Aorta (tissue), 5 donors: ENCODE data around the gene C1QC. TPM values are rescaled to one million over a fixed set of nuclear protein-coding genes. Genes with fewer than 3 reads are reported as not detected.
A peak's percentile ranks its signal among the peaks of the same experiment; 100 is the strongest.

Experiments used
- ATAC-seq: fragments of 200-7000 bp; cut with Tn5 transposase; one replicate; pipeline ENCODE4 v1.9.1; 2022; ENCODE audit warnings: moderate library complexity; ENCODE audit not compliant: low FRiP score
- DNase-seq, 2 donors: peaks; one replicate each; pipeline ENCODE4 v3.0.0-alpha.2; 2020
- H3K27ac ChIP-seq, 2 donors: one replicate each; pipeline ENCODE4 v1.5.1; 2013; ENCODE audit warnings: low read length in 2 of 2, mild to moderate bottlenecking in 2 of 2, moderate library complexity in 2 of 2, control low read depth in 1 of 2, inconsistent platforms in 1 of 2, low read depth in 1 of 2
- H3K27me3 ChIP-seq, 2 donors: one replicate each; pipeline ENCODE4 v1.6.1; 2013; ENCODE audit warnings: control low read depth in 1 of 2, low read length in 1 of 2, mild to moderate bottlenecking in 1 of 2, moderate library complexity in 1 of 2; ENCODE audit not compliant: insufficient read depth in 2 of 2, control insufficient read depth in 1 of 2
- H3K36me3 ChIP-seq, 2 donors: one replicate each; pipeline ENCODE4 v1.6.1; 2013; ENCODE audit warnings: control low read depth in 1 of 2, low read length in 1 of 2, mild to moderate bottlenecking in 1 of 2; ENCODE audit not compliant: insufficient read depth in 2 of 2, control insufficient read depth in 1 of 2
- H3K4me1 ChIP-seq, 2 donors: one replicate each; pipeline ENCODE4 v1.6.1; 2013; ENCODE audit warnings: low read length in 2 of 2, control low read depth in 1 of 2, mild to moderate bottlenecking in 1 of 2, moderate library complexity in 1 of 2; ENCODE audit not compliant: insufficient read depth in 2 of 2, control insufficient read depth in 1 of 2
- H3K4me3 ChIP-seq, 2 donors: one replicate each; pipeline ENCODE4 v1.5.1; 2013; ENCODE audit warnings: low read length in 2 of 2, control low read depth in 1 of 2, mild to moderate bottlenecking in 1 of 2
- H3K9me3 ChIP-seq: one replicate; pipeline ENCODE4 v1.6.1; 2013; ENCODE audit warnings: mild to moderate bottlenecking, low read length; ENCODE audit not compliant: control insufficient read depth
- WGBS, 2 donors: extraction: QIAGEN DNeasy Blood & Tissue Kit; methylation state at CpG; one replicate each; pipeline ENCODE4 v1.1.7; 2013; 5-methylcytosine and 5-hydroxymethylcytosine counted together
- intact Hi-C, 2 donors: fragments of 100-400 bp; cut with DNase I; formaldehyde crosslinking; loops; one replicate each; pipeline versions ENCODE4 v1.14.2 to v1.15.0; 2022
- polyA plus RNA-seq, 2 donors: library from polyadenylated mRNA; stranded (reverse); fragments of 200-250 nt; gene quantifications; one replicate each; pipeline ENCODE4 v1.2.3, GENCODE V29; 2013
- total RNA-seq, 2 donors: library from RNA; stranded (reverse); fragmentation: NEBNext Ultra II Directional; extraction: Animal tissue kit (Norgen Biotek cat#: 25700); gene quantifications; one replicate each; pipeline ENCODE4 v1.2.1, GENCODE V29; 2021
- donor health status: healthy with polysubstance abuse.
- donor health status: Bipolar disorder and iron deficiency.
- donor health status: DM: no; HTN: no; CAD: no.
- donor health status: DM: no; HTN: no; CAD: no.
- donor health status: DM: yes; HTN: yes; CAD: no.

Gene C1QC
- total and polyA plus RNA-seq, 4 donors, result 49.9 to 295 (median 217) TPM

GRCh38 chr1:22627331-22627730, 16.1 kb upstream of the C1QC start:
- WGBS, 2 donors, result 53% methylated on average over 5 of the region's 5 CpGs
- H3K36me3 ChIP-seq, result no peaks in the 10 kb centered on the region
- no peak overlapping the region for H3K27ac ChIP-seq
- H3K27me3 ChIP-seq, result no peaks in the 10 kb centered on the region
- intact Hi-C loops, result no loop called here
- no peak overlapping the region for H3K4me3 ChIP-seq
- ATAC-seq, result no peak
- no peaks in the 10 kb centered on the region for H3K9me3 ChIP-seq
- DNase-seq, result no peak
- no peaks in the 10 kb centered on the region for H3K4me1 ChIP-seq

GRCh38 chr1:22628698-22629444, 14.6 kb upstream of the C1QC start:
- Histone ChIP-seq H3K27me3 (no peaks in the 10 kb centered on the region), H3K36me3 (no peaks in the 10 kb centered on the region), H3K27ac (no peak overlapping the region), H3K4me3 (no peak overlapping the region), H3K9me3 (no peaks in the 10 kb centered on the region), H3K4me1 (no peaks in the 10 kb centered on the region)
- intact Hi-C loops, result no loop called here
- 44 to 46% methylated on average over 11 of the region's 11 CpGs for WGBS, 2 donors
- ATAC-seq (no peak), DNase-seq (no peak)

GRCh38 chr1:22629886-22630285, 13.5 kb upstream of the C1QC start:
- intact Hi-C loops, result no loop called here
- H3K27ac ChIP-seq, result no peak overlapping the region
- ATAC-seq (no peak), DNase-seq (no peak)
- H3K36me3 ChIP-seq, result no peaks in the 10 kb centered on the region
- no peaks in the 10 kb centered on the region for H3K27me3 ChIP-seq
- WGBS, 2 donors, result 24 to 30% methylated on average over 2 of the region's 2 CpGs
- no peaks in the 10 kb centered on the region for H3K9me3 ChIP-seq
- H3K4me3 ChIP-seq, result no peak overlapping the region
- no peaks in the 10 kb centered on the region for H3K4me1 ChIP-seq

GRCh38 chr1:22633697-22634463, 9.6 kb upstream of the C1QC start:
- Histone ChIP-seq H3K36me3 (no peaks in the 10 kb centered on the region), H3K4me1 (no peaks in the 10 kb centered on the region), H3K9me3 (no peaks in the 10 kb centered on the region), H3K4me3 (no peak overlapping the region), H3K27ac (no peak overlapping the region), H3K27me3 (no peaks in the 10 kb centered on the region)
- DNase-seq, result no peak
- no peak for ATAC-seq
- intact Hi-C loops, result no loop called here
- WGBS, 2 donors, result 87 to 88% methylated on average over 10 of the region's 10 CpGs

GRCh38 chr1:22635436-22635835, 8.0 kb upstream of the C1QC start:
- H3K4me3 ChIP-seq, result no peak overlapping the region
- H3K27me3 ChIP-seq, result no peaks in the 10 kb centered on the region
- H3K9me3 ChIP-seq, result no peaks in the 10 kb centered on the region
- intact Hi-C loops, result no loop called here
- WGBS, 2 donors, result 61 to 73% methylated on average over 6 to 7 of the region's 7 CpGs
- DNase-seq (no peak), ATAC-seq (peak; percentile 10)
- no peaks in the 10 kb centered on the region for H3K4me1 ChIP-seq
- no peak overlapping the region for H3K27ac ChIP-seq
- no peaks in the 10 kb centered on the region for H3K36me3 ChIP-seq

- H3K27ac ChIP-seq, result no peak within 1 kb of the TSS
- peak; percentile 71 for ATAC-seq
- peak in 1 of 2 donors; percentile 91 for DNase-seq
These were observed 7.1 kb upstream of the C1QC start, which contains the start of gene C1QA for GRCh38 chr1:22636353-22636752. Gene C1QA, plus strand, starts transcription at chr1:22636628. Its CDS starts 989 bp downstream, at chr1:22637617.

GRCh38 chr1:22636927-22637326, 6.5 kb upstream of the C1QC start:
- ATAC-seq (no peak), DNase-seq (no peak)
- no peaks in the 10 kb centered on the region for H3K9me3 ChIP-seq
- H3K4me3 ChIP-seq, result no peak overlapping the region
- intact Hi-C loops, result no loop called here
- WGBS, 2 donors, result 86 to 94% methylated on average over 6 of the region's 6 CpGs
- no peak overlapping the region for H3K27ac ChIP-seq
- no peaks in the 10 kb centered on the region for H3K4me1 ChIP-seq
- H3K27me3 ChIP-seq, result no peaks in the 10 kb centered on the region
- H3K36me3 ChIP-seq, result no peaks in the 10 kb centered on the region

More at GRCh38 chr1:22636353-22636752, 7.1 kb upstream of the C1QC start, which contains the start of gene C1QA:
- Histone ChIP-seq H3K9me3 (no peaks in the 10 kb centered on the region), H3K36me3 (no peaks in the 10 kb centered on the region), H3K4me1 (no peaks in the 10 kb centered on the region), H3K27me3 (no peaks in the 10 kb centered on the region), H3K4me3 (no peak within 1 kb of the TSS)
- intact Hi-C loops, result no loop called here
- WGBS, 2 donors, result 47 to 54% methylated on average over 5 of the region's 5 CpGs

GRCh38 chr1:22637907-22638445, 5.5 kb upstream of the C1QC start:
- no peak overlapping the region for H3K27ac ChIP-seq
- DNase-seq (no peak), ATAC-seq (no peak)
- 64 to 69% methylated on average over 3 of the region's 3 CpGs for WGBS, 2 donors
- H3K9me3 ChIP-seq, result no peaks in the 10 kb centered on the region
- no peak overlapping the region for H3K4me3 ChIP-seq
- no peaks in the 10 kb centered on the region for H3K4me1 ChIP-seq
- intact Hi-C loops, result no loop called here
- H3K27me3 ChIP-seq, result no peaks in the 10 kb centered on the region
- no peaks in the 10 kb centered on the region for H3K36me3 ChIP-seq
